Stimulated activated naive CD4-positive, alpha-beta T cell (primary cell): ENCODE measurements around the gene INPP5B.

Experiments
- DNase-seq, 6 experiments: peaks; one replicate each; lab custom pipeline; 2025; lab: John Stamatoyannopoulos, UW

The INPP5B gene

GRCh38 chr1:37839676-37840075 is 107.2 kb downstream of the INPP5B start:
- no peak for DNase-seq

DNA sequence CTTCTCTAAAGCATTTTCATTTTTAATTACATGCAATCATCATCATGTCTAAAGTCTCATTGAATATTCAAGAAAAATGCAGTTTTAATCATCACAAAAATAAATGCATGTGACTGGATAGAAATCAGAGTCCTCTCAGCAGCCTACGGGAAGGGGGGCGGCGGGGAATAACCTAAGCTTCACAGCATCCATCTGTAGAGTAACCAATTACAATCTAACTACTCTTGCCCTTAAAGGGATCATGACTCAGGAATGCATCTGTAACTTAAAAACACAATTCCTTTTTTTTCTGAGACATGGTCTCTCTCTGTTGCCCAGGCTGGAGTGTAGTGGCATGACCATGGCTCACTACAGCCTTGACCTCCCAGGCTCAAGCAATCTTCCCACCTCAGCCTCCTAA is 110.1 kb downstream of the INPP5B start:
- no peak for DNase-seq

GRCh38 chr1:37831809-37832208 is 115.0 kb downstream of the INPP5B start:
- DNase-seq = no peak

- no peak for DNase-seq
Observed at GRCh38 chr1:37831109-37831508, 115.7 kb downstream of the INPP5B start.

GRCh38 chr1:37828410-37829074 is 118.3 kb downstream of the INPP5B start:
- DNase-seq = no peak

- no peak for DNase-seq
Observed at GRCh38 chr1:37825506-37825905, 121.3 kb downstream of the INPP5B start.

GRCh38 chr1:37824001-37824400 is 122.9 kb downstream of the INPP5B start:
- no peak for DNase-seq

GRCh38 chr1:37822906-37823815 is 123.7 kb downstream of the INPP5B start:
- DNase-seq = no peak

GRCh38 chr1:37821481-37821880 is 125.4 kb downstream of the INPP5B start:
- DNase-seq = no peak

DNA sequence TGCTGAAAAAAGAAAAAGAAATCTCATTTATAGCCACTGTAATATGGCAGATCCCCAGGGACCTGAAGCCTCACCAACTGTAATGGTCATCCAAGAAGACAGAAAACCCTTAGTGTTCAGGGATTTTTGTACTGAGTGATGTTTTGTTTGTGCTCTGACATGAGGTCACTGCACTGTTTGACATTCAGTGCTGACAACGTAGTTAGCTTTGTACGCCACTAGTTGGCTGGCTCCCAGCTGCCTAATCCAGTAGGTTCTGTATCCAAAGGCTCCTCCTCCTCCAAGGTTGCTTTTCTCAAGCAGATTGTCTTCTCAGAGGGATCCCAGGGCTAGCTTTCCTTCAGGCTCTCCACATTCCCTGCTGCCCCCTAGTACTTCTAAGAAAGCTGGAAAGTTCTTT is 129.4 kb downstream of the INPP5B start:
- DNase-seq = no peak

- no peak for DNase-seq
Observed at GRCh38 chr1:37814252-37814651, 132.6 kb downstream of the INPP5B start.

- DNase-seq = no peak
Observed at GRCh38 chr1:37813529-37814145, 133.2 kb downstream of the INPP5B start.

- peak; percentile 19 to 51 (median 37) for DNase-seq
Observed at GRCh38 chr1:37811027-37811655, 135.7 kb downstream of the INPP5B start.
